ENCODE results near the gene RNF5.

The RNF5 gene

DNA sequence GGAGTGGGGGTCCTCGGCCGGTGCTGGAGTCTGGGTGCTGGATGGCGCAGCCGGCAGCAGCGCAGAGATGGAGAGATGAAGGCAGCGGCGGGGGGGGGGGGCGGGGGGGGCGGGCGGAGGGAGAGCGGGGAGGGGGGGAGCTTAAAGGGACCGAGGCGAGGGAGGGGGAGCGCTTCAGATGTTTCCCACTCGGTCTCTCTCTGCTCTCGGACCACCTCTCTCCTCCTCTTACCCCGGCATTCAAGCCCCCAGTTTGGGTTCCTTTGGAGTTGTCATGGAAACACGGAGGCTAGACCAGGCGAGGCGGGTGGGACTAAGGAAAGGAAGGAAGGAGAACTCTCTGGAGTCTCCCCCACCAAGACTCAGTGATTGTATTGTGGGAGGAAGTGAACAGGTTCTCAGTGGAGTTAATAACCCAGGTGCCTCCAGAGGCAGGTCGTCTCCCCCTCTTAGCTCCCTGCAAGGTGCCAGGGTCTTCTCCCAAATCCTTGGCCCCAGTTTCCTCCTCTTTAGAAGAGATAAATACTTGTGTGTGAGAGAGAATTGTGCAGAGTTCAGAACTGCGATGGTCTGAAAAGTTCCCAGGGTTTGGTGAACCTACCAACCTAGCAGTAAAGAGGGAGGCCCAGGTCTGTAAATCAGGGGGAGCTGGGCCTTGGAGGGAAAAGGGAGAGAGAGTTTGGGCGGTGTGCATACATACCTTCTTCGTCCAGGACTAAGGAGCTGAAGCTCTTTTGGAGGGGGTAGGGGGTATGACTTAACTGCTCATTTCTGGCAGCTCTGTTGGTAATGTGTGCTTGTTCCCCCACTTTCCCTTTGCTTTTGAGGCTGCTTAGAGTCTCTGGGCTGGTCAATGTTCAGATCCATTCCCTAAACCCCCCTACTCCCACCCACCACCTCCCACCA is 26.1 kb upstream of the RNF5 start, which contains the start of gene PRRT1:
Gene PRRT1 (minus strand): TSS at position 77 of the 906 bp plus-strand sequence. CDS start 112 bp downstream, outside the sequence.
- peak; percentile 34 for DNase-seq (ENCODE audit: low read depth)

DNA sequence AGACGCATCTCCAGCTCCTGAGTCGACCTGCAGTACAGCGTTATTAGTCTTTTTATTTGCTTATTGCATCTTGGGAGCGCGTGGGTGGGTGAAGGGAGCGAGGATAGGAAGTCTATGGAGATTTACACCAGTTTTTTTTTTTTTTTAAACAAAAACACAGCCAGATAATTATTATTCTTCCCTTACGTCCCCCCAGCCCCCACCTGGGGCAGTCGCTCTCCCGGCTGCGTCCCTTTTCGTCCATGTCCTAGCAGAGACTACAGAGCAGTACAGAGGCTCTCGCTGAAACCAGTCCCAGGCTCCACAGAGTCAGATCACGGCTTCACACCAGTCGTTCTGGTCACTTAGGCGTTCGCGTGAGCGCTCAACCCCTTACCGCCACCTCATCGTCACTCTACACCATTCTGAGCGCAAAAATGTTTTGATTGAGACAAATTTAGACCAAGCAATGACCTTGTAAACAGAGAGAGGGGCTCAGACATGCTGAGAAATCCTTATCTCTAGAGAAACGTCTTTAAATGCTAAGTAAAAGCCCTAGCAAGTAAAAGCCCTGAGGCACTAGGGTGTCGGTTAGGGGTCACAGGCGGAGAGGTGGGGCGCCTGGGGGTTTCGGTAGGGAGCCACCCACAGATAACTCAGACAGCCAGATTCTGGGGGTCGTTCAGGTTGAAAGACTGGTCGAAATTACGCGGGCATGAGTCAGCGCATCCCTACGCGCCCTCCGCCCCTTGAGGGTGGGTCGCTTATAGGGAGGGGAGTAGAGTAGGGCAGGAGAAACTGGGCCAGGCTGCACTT is 25.2 kb upstream of the RNF5 start:
- DNase-seq (ENCODE audit: low read depth) = peak; percentile 75

DNA sequence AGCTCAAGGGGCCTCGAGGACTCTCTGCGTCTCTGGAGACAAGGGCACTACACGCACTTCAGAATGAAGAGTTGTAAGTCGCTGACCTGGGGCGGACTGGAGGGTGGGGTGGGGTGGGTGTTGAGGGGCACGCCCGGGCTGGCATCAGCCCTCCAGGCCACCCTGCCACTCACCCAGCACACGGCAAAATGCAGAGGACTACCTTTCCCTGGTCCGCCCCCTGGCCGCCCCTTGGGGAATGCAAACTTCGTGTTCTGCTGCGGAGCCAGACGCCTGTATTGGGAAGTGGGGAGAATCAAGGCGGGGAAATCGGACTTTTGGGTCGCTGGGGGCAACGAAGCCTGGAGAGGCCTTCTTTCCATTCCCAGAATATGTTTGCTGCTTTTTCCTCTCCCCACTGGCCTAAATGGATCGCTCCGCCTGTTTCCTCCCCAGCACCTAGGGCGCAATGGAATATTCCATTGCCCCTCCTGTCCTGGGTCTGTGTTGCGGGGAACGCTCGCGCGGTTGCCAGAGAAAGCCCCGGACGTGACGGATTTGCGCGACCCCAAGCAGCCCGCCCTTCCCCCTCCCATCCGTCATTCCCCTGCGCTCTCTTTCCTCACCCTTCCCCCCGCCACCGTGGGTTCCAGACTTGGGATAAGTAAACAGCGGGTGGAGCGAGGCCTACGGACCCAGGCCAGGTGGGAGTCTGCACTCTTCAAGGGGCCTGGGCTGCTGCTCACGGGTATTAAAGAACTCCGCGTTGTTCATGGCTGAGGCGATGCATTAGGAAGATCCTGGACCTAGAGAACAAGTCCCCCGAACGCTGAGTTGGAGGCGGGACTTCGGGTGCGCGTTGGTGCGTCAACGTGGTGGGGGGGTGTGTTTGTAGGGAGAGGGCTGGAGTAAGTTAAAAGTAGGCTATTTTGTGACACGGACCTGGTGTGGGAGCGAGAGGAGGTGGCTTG is 24.4 kb upstream of the RNF5 start, which contains the start of gene PPT2:
Gene PPT2 (plus strand): TSS at position 578 of the 950 bp plus-strand sequence. CDS start 454 bp downstream, outside the sequence.
- DNase-seq (ENCODE audit: low read depth) = peak; percentile 93

DNA sequence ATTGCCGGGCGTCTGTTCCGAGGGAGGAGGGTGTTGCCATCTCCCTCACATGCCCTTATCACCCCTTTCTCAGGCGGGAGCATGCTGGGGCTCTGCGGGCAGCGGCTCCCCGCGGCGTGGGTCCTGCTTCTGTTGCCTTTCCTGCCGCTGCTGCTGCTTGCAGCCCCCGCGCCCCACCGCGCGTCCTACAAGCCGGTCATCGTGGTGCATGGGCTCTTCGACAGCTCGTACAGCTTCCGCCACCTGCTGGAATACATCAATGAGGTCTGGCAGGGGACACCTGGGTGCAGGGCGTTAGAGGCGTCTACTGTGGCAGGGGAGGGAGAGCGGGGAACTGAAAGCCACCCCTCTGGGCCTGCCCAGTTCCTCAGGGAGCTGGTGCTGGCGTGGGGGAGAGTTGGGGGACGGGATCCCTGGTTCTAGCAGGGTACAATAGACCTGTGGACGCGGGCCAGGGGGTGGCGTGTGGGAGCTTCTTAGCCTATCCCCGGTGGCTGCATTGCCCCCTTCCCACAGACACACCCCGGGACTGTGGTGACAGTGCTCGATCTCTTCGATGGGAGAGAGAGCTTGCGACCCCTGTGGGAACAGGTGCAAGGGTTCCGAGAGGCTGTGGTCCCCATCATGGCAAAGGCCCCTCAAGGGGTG is 23.6 kb upstream of the RNF5 start:
- peak; percentile 72 for DNase-seq (ENCODE audit: low read depth)

DNA sequence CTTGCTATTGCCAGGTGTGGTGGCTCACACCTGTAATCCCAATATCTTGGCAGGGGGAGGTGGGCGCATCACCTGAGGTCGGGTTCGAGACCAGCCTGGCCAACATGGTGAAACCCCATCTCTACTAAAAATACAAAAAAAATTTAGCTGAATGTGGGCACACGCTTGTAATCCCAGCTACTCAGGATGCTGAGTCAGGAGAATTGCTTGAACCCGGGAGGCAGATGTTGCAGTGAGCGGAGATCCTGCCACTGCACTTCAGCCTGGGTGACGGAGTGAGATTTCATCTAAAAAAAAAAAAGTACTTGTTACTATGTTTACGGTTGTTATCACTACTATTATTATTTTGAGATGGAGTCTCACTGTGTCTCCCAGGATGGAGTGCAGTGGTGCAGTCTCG is 21.3 kb upstream of the RNF5 start:
- no peak for DNase-seq (ENCODE audit: low read depth)

DNA sequence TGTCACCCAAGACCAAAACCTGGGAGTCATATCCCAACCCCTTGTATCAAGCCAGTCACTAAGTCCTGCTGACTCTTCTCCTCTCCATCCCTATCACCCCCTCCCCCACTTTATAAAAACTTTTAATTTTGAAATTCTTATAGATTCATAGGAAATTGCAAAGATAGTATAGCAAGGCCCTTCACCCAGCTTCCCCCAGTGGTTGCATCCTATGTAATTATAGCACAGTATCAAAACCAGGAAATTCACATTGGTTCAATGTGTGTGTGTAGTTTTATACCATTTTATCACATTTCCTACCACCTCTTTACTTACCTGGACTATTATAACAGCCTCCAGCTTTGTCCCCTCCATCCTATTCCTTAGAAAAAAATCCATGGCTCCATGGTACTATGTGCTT is 20.2 kb upstream of the RNF5 start:
- DNase-seq (ENCODE audit: low read depth) = no peak

DNA sequence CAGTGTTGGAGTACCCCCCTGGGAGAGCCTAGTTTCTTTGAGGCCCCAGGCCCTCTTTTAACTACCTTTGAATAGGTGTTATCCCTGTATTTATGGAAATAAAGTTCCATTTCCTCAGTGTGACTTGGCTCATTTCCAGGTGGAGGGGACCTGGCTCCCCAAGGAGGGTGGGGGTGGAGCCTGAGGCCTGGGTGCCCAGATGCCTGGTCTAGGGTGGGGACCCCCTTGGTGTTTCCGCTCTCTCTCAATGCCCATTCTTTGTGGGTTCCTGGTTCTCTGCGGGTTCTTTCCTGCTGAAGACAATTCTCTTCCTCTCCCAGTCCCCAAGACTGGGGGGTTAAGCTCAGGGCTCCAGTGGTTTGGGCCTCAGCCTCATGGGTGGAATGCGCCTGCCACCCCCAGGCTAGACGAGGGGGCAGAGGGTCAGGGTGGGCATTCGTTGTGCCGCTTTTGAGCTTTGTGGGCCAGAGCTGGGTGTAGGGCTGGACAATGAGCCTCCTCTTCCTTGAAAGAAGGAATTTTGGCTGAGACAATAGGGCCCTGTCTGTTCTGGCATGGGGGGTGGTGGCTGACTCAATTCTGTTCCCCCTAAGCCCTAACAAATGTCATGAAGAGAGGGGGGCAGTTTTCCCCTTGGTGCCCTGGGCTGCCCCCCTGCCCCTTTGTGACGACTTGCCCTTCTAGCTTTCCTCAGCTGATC is 14.5 kb upstream of the RNF5 start:
- DNase-seq (ENCODE audit: low read depth) = no peak

DNA sequence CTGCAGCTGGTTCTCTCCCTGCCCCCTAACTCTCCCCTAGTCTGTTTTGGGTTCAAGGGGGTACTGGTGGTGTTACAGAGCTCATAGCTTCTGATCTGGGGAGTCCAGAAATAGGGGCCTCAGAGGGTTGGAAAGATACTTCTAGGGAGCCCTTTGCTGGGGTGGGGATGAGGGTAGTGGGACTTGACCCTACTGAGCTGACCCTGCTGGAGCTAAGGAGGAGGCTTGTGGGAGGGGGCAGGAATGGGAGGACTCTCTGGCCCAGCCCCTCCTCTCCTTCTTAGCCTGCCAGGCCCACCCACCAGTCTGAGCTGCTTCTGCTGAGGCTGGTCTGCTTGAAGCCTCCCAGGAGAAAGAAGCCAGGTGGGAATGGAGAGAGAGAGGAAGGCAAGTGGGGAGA is 13.9 kb upstream of the RNF5 start, which contains the start of gene EGFL8:
Gene EGFL8 (plus strand): TSS at position 301 of the 400 bp plus-strand sequence. CDS start 1,571 bp downstream, outside the sequence.
- no peak for DNase-seq (ENCODE audit: low read depth)

DNA sequence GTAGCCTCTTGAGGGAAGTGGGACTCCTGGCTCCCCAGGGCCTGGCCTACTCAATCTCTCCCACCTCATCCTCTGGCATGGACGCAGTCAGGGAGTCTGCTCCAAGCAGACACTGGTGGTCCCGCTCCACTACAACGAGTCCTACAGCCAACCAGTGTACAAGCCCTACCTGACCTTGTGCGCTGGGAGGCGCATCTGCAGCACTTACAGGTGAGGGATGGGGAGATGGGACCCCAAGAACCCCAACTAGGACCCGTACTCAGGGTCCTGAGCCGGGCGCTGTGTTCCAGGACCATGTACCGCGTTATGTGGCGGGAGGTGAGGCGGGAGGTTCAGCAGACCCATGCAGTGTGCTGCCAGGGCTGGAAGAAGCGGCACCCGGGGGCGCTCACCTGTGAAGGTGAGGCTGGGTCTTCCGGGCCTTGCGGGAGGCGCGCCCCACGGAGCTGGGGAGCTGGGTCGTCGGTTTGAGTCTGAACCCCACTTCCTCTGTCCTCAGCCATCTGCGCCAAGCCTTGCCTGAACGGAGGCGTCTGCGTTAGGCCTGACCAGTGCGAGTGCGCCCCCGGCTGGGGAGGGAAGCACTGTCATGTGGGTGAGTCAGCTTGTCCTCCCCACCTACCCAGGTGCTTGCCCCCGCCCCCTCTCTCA is 11.7 kb upstream of the RNF5 start:
- DNase-seq (ENCODE audit: low read depth) = no peak

DNA sequence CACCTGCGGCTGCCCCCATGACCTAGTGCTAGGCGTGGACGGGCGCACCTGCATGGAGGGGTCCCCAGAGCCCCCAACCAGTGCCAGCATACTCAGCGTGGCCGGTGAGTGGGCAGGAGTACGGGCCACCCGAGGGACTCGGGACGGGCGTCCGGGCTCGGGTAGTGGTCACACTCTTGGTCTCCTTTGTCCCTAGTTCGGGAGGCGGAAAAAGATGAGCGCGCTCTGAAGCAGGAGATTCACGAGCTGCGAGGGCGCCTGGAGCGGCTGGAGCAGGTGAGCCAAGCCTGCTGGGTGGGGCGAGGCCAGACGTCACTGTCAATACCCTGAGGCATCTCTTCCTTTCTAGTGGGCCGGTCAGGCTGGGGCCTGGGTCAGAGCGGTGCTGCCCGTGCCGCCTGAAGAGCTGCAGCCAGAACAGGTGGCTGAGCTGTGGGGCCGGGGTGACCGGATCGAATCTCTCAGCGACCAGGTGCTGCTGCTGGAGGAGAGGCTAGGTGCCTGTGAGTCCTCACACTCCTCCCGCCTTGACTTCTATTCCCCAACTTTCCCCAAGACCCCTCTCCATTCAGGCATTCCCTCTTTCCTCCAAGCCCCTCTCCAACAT is 10.9 kb upstream of the RNF5 start:
- no peak for DNase-seq (ENCODE audit: low read depth)

DNA sequence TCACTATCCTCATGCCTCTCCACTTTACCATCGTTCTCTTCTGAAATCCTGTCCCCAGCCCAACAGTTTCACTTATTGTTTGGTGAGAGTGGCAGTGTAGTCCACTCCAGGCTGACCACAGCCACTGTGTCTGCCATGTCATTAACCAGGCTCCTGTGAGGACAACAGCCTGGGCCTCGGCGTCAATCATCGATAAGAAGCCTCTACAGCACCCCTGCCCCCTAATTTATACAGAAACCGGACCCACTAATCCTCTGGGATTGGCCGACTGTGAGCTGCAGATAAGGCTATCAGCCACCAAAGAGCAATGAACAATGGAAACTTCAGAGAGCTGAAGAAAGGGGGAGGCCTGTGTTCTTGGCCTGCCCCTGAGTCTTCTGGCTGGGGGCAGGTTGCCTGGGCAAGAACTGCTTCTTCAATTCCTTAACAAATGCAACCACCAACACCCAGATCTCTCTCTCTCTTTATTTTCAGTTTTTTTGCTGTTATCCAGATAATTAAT is 10.4 kb upstream of the RNF5 start:
- DNase-seq (ENCODE audit: low read depth) = no peak

DNA sequence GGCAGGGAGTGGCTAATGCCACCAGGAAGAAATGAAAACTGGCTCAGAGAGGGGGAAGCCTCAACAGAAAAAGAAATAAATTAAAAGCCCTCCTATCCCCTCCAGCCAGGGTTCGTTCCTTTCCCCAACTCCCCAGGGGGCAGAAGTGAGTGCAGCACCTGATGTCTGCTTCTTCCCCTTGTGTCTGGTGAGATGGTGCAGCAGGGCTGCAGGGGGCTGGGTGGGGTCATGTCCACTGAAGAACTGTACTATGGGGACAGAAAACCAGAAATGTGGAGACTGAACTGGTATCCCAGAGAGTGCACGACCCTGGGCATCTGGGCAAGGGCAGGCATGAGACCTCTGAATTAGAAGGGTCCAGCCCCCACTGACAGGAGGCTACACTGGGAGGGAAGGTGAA is 9.9 kb upstream of the RNF5 start:
- no peak for DNase-seq (ENCODE audit: low read depth)

DNA sequence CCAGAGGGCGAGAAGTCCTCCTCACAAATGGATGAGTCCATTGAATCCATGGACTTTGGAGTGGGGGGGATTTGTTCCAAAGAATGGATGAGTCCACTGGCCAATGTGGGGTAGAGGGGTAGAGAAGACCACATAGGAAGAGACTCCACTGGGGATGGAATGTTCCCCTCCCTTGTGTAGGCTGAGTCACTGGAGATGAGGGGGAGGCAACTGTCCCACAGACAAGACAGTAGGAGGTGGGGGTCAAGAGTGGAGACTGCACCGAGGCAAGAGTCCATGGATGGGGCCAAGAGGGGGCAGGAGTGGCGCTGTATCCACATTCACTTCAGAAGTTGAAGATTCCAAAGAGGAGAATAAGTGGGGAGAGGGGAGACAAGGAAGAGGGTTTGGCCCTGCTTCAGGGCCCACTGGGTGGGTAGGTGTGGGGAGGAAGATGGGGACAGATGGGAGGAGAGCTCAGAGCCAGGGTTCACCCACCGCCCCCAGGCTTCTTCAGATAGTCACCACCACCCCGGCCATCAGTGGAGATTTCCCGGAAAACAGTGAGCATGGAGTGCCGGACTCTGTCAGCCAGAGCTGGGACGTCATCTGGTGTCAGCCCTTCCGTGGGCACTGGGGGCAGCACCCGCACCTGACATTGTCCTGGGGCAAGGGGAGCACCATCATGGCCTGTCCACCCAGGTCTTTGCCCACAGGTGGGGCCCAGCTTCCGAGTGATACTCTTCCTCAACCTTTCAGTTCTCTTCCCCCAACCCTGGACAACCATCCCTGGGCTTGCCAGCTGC is 9.2 kb upstream of the RNF5 start:
- DNase-seq (ENCODE audit: low read depth) = peak; percentile 46

DNA sequence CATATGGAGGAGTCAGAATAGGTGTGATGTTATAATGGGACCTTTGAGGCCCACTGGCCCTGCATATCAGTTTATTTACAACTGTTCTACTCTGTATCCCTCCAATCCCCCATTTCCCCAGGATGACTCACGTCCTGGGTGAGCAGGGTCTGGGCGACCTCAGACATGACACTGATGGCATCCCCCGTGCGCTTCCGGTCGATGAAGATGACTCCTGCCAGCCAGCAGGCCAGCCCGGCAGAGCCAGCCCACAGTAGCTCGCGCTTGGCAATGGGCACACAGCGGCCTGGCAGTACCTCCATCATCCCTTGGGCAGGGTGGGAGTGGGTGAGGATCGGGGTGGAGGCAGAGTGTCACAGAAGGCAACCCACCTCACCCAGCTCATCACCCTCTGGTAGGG is 7.9 kb upstream of the RNF5 start:
- DNase-seq (ENCODE audit: low read depth) = peak; percentile 29

DNA sequence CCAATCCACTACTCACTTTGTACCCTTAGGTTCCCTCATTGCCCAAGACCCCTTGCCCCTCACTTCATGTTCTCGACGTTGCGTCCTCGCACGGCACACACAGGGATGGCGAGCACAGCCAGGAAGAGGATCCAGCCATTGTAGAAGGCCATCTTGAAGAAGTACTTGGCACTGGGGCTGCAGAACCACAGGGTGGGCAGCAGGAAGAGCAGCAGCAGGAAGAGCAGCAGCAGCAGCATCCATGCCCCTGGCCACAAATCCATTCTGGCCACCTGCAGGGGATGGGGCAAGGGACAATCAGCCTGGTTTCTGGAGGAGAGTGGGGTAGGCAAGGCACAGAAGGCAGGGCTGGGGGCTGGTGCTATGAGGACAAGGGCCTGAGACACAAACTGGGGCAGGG is 7.0 kb upstream of the RNF5 start:
- DNase-seq (ENCODE audit: low read depth) = no peak

DNA sequence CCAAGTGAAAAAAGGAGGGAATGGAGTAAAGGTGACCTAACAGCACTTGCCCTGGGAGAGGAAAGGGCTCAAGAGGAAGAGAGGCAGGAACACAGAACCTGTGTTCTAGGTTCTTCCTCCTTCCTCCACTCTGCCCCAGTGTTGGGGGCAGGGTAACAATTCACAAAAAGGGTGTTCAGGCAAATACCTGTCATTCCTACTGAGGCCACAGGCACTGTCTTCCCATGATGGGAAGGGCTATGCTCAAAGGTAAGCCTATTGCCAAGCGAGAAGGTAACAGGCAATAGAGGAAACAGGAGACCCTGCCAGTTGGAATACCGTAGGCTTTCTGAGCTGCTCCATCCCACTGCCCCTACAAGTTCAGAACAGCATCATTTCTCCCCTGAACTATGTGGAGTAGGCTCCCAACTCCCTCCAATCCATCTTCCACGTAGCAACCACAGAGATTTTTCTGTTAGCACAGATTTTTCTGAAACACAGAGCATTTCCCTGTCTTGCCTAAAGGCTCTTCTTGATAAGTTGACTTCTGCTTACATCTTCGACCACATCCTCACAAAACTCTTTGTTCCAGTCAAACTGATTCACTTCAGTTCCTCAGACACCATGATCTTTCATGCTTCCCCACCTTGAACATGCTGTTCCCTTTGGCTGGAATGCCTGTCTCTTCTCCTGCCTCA is 5.0 kb upstream of the RNF5 start:
- DNase-seq (ENCODE audit: low read depth) = no peak

DNA sequence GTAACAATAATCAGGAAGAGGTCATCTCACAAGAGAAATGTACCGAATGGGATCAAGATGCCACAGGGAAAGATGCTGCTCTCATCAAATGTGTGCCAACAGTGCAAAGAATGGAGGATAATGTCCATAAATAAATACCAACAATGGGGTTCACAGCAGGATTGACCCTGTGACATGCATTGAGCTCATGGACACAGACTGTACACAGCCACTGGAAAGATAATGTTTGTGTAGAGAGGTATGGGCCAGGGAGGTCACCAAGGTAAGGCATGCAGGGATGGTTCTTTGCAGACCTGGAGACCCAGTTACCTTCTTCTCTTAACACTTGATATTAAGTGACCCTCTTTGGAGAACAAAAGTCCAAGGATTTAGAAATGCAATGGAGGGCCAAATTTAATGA is 3.8 kb upstream of the RNF5 start:
- no peak for DNase-seq (ENCODE audit: low read depth)

DNA sequence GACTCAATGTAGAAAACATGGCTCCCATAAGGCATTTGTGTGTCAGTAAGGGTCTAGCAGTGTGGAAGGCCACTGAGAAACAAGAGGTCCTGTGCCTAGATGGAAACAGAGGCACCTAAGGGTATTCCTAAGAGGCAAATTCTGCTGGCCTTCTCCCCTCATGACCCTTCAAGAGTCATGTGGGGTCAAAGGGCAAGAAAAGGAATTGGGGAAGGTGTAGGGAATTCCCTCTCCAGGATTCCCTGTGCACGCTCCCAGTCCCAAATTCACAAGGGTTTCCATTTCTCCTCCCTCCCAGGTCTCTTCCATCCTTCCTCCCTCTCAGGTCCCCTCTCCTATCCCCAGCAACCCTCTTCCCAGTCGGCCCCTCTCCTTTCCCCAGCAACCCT is 2.9 kb upstream of the RNF5 start:
- DNase-seq (ENCODE audit: low read depth) = no peak
